Brain microvascular endothelial cell (primary cell): ENCODE data around the gene SOX18.

Experiments
- DNase-seq: peaks from one replicate; pipeline ENCODE4 v3.0.0-alpha.2; 2020
- H3K27ac ChIP-seq: fragments of 250-450 bp; sonication (Bioruptor Pico); 2 replicates; pipeline ENCODE4 v1.5.1; 2020; ENCODE audit warnings: mild to moderate bottlenecking, moderate library complexity
- H3K27me3 ChIP-seq: fragments of 250-450 bp; sonication (Bioruptor Pico); replicated peaks from 2 replicates; pipeline ENCODE4 v1.5.1; 2020; ENCODE audit warnings: mild to moderate bottlenecking
- H3K36me3 ChIP-seq: fragments of 250-450 bp; sonication (Bioruptor Pico); replicated peaks from 2 replicates; pipeline ENCODE4 v1.5.1; 2020; ENCODE audit warnings: mild to moderate bottlenecking
- H3K4me3 ChIP-seq: 2 replicates; pipeline ENCODE4 v1.5.1; 2011; ENCODE audit warnings: low read depth, mild to moderate bottlenecking, control low read depth, low read length, moderate library complexity
- in situ Hi-C: cut with HindIII; loops from 2 replicates; pipeline ENCODE4 v1.10.0; 2017; ENCODE audit warnings: low sequenced_read_pairs, low pct_ligation_motif_present
- TF ChIP-seq, protein P1 (sequence below): IDR thresholded peaks from 2 replicates; pipeline ENCODE4 v1.5.1; 2011; ENCODE audit warnings: low read depth, mild to moderate bottlenecking, moderate library complexity, low read length, control low read depth, inconsistent platforms; ENCODE audit errors: missing control alignments

SOX18 gene

DNA sequence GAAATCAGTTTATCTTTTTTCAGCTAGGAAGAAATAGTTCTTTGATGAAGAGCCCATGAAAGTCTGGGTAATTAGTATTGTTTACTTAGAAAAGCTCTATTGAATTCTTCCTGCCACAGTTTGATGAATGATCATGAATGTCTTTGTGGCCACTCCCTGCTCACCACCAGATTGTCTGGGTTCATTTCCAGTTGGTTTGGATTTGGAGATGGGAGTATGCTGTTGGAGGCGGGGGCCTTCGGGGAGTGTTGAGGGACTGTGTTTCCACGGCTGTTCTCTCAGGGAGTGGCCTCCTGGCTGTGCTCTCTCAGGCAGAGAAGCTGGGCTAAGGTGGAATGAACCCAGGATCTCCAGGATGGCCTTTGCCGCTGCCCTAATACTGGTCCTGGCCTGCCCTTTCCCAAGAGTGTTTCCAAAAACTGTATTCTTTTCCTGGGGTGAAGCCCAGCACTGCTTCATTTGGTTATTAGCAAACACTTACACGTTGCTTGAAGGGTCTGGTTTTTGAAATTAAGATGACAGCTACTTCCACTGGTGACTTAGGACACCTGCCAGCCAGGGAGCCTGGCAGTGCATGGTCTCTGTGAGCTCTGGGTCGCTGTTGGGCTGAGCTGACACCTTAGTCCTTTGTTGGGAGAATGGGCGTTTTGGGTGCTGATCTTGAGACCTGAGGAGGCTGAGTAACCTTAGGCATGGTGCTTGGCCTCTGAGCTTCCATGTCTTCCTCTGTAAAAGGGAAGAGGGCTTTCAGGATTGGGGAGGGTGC lies 45.3 kb downstream of the SOX18 start:
- Histone ChIP-seq H3K27me3 (no peaks in the 10 kb centered on the region), H3K27ac (no peak overlapping the region), H3K4me3 (no peak overlapping the region), H3K36me3 (peaks cover 65% of the 10 kb centered on the region)
- in situ Hi-C loops, result no loop called here
- no peak for DNase-seq
- TF ChIP-seq, protein P1, sequence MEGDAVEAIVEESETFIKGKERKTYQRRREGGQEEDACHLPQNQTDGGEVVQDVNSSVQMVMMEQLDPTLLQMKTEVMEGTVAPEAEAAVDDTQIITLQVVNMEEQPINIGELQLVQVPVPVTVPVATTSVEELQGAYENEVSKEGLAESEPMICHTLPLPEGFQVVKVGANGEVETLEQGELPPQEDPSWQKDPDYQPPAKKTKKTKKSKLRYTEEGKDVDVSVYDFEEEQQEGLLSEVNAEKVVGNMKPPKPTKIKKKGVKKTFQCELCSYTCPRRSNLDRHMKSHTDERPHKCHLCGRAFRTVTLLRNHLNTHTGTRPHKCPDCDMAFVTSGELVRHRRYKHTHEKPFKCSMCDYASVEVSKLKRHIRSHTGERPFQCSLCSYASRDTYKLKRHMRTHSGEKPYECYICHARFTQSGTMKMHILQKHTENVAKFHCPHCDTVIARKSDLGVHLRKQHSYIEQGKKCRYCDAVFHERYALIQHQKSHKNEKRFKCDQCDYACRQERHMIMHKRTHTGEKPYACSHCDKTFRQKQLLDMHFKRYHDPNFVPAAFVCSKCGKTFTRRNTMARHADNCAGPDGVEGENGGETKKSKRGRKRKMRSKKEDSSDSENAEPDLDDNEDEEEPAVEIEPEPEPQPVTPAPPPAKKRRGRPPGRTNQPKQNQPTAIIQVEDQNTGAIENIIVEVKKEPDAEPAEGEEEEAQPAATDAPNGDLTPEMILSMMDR, result no peak

GRCh38 chr20:64001607-64002011 lies 47.8 kb downstream of the SOX18 start:
- DNase-seq, result no peak
- Histone ChIP-seq H3K27ac (no peak overlapping the region), H3K27me3 (no peaks in the 10 kb centered on the region), H3K4me3 (no peak overlapping the region), H3K36me3 (peaks cover 62% of the 10 kb centered on the region)
- TF ChIP-seq, protein P1, result no peak
- in situ Hi-C loops, result no loop called here

GRCh38 chr20:64000906-64001305 lies 48.5 kb downstream of the SOX18 start:
- TF ChIP-seq, protein P1, result no peak
- Histone ChIP-seq H3K4me3 (no peak overlapping the region), H3K27me3 (no peaks in the 10 kb centered on the region), H3K27ac (no peak overlapping the region), H3K36me3 (peaks cover 66% of the 10 kb centered on the region)
- in situ Hi-C loops, result no loop called here
- no peak for DNase-seq
